NCI-H2029 (cell line): ENCODE results near the gene PCMT1.
"Not testable (repeated sequence)": the region's sequence is repeated elsewhere in the genome, so short reads cannot be mapped to it uniquely, and the experiment has no call there.

Source experiments
- DNase-seq: peaks from one replicate; lab custom pipeline; 2025; lab: John Stamatoyannopoulos, UW

The PCMT1 gene

DNA sequence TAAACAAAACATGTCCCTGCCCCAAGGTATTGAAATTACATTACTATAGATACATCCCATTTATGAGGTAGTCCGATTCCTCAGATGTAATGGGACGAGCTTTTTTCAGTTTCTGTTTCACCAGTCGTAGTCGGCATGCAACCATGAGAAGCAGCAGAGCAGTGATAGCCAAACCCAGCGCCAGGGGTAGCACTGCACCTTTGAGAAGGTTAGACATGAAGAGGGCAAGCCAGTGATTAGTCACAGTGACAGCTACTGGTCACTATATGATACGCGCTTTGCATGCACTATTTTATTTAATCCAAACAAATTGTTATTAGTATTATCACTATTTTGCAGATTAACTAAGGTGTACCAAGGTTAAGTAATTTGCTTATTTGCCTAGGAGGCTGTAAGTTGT, 71.0 kb downstream of the PCMT1 start:
- DNase-seq: no peak

- DNase-seq: no peak
These were observed 72.0 kb downstream of the PCMT1 start for GRCh38 chr6:149821492-149821891.

GRCh38 chr6:149823013-149823412, 73.5 kb downstream of the PCMT1 start:
- DNase-seq: no peak

DNA sequence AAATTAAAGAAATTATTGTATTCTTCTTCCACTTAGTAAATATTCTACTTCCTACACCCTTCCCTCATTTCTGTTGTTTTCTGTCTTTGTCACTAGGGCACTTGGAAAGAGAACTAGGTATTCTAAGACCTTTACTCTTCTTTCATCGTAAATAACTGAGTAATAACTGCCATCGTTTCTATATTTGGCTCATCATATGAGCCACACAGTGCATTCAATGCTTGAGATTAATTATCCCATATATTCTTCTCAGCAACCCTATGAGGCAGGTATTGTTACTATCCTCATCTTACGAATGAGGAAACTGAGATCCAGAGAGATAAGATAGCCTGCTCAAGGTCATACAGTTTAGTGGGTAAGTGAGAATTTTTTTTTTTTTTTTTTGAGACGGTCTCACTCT, 75.8 kb downstream of the PCMT1 start:
- DNase-seq: no peak

- DNase-seq: no peak
These were observed 81.3 kb downstream of the PCMT1 start for GRCh38 chr6:149830731-149831307.

DNA sequence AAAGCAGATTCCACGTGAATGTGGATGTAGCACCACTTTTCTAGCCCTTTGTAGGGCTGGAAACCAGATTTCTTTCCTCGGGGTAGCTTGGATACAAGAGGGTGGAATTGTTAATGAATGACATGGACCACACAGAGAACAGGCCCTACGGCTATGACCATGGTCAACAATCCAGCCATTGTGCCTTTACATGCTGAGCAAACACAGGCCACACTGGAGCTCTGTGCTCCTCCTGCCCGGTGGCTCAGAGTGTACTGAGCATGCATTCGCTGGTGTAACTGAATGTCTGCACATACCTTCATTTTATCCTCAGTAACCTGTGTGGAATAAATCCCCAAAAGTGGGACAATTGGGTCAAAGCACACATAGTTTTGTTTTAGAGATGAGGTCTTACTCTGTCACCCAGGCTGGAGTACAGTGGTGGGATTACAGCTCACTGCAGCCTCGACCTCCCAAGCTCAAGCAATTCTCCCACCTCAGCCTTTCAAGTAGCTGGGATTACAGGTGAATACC, 81.8 kb downstream of the PCMT1 start:
- no peak for DNase-seq

- DNase-seq: no peak
These were observed 84.1 kb downstream of the PCMT1 start for GRCh38 chr6:149833651-149834050.

- DNase-seq: no peak
These were observed 85.3 kb downstream of the PCMT1 start for GRCh38 chr6:149834513-149835481.

DNA sequence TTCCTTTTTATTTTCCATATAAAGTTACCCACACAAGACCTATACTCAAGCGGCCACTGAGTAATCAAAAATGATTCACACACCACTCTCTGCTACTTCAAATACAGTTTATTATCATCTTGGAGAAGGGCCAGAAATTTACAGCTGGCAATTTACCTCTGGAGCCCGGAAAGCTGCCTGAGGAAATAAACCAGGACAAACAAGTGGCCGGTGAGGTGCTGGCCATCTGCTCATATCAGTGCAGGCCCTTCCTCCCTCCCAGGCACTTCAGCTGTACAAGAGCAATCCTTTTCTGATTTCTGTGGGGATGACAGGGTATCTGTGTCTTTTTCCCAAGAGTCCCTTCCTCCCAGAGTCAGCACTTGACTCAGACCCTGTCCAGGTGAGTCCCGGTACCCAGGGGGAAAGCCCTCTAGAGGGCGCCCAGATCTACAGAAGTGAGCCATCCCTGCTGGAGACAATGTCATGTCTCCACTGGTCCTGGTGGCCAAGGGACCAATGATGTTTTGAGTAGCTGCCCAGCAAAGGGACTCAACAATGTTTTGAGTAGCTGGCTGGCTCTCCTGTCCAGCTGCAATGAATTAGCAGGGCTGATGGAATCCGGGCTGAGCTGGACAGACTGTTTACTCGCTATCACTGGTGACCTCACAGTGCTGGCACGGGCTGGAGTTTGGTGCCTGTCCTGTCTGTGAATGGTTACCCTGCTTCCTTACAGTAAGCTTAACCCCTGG, 91.0 kb downstream of the PCMT1 start:
- peak; percentile 74 for DNase-seq

DNA sequence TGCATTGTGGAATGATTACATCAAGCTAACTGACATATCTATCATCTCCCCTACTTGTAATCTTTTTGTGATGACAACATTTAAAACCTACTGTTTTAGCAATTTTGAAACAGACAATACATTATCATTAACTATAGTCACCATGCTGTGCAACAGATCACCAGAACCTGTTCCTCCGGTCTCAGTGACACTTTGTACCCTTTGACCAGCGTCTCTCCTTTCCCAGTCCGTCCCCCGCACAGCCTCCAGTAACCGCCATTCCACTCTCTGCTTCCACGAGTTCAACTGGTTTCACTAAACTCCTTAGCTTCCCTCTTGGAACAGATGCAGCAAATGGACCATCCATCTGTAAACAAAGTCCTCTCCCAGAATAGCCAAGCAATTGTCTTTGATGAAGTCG, 92.8 kb downstream of the PCMT1 start:
- DNase-seq: no peak

- DNase-seq: no peak
These were observed 93.6 kb downstream of the PCMT1 start for GRCh38 chr6:149843051-149843633.

- DNase-seq: not testable (repeated sequence)
These were observed 94.5 kb downstream of the PCMT1 start for GRCh38 chr6:149844036-149844435.

DNA sequence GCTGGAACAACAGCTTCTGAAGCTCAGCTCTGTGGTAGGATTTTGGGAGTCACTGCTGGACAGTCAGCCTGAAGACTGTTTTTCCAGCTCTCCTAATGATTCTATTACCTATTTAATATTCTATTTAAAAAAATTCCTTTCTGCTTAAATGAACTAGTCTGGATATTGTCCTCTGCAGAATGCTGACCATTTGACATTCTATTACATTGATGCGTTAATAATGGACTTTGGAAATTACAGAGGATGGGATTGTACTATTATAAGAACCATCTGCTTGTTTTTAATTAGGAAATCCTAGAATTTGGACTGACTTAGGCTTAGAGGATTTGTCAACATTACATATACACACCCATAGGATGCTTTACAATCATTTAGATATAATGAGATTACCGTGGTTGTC, 94.9 kb downstream of the PCMT1 start:
- no peak for DNase-seq

GRCh38 chr6:149845549-149845948, 96.0 kb downstream of the PCMT1 start:
- no peak for DNase-seq

GRCh38 chr6:149846321-149846720, 96.8 kb downstream of the PCMT1 start:
- no peak for DNase-seq

GRCh38 chr6:149847939-149848267, 98.4 kb downstream of the PCMT1 start:
- DNase-seq: no peak

- DNase-seq: not testable (repeated sequence)
These were observed 98.8 kb downstream of the PCMT1 start for GRCh38 chr6:149848343-149848742.

GRCh38 chr6:149851461-149852110, 102.0 kb downstream of the PCMT1 start:
- DNase-seq: no peak

DNA sequence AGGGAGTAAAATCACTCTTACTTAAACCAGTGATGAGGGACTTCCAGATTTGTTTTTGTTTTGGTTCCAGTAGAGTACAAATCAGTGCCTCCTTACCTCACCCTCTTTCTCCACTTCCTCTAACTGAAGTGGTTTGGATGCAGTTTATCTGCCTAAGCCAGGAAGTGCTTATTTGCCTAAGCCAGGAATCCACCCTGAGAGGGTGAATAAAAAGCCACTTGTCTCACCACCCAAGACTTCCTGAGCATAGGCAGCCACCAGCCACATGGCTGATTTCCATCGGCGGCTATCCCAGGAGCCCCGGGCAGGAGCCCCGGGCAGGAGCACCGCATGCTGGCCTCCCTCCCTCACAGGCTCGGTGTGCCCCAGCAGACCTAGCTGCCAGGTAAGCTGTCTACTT, 102.6 kb downstream of the PCMT1 start:
- DNase-seq: peak; percentile 67

DNA sequence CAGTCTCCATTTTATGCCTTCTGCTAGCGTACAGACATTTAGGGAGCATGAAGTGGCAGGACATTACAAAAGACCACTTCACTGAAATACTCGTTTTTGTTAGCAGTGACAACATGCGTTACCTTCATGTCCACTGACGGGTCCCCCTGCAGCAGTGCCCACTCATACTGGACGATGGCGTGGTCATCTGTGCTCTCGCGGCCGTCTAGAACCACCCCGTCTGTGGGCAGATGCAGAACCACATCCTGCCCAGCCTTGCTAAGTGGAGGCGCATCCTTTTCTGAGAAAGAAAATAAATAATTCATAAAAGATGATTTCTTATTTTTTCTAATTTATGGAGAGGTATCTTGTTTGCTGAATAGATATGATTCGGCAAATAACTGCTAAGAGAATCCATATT, 103.3 kb downstream of the PCMT1 start:
- DNase-seq: no peak

DNA sequence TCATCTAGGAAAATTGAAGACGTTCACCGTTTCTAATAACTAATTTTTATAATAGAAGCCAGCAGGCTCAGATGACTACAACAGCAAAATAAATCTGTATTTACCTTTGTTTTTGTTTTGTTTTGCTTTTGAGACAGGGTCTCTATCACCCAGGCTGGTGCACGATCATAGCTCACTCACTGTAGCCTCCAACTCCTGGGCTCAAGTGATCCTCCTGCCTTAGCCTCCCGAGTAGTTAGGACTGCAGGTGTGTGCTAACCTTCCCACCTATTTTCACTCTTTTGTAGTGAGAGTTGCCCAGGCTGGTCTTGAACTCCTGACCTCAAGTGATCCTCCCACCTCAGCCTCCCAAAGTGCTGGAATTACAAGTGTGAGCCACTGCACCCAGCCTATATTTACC, 104.5 kb downstream of the PCMT1 start:
- DNase-seq: not testable (repeated sequence)

- no peak for DNase-seq
These were observed 105.0 kb downstream of the PCMT1 start for GRCh38 chr6:149854532-149854931.
